Measurements from ENCODE around the gene SMARCAL1. TPM values are rescaled to one million over a fixed set of nuclear protein-coding genes. Genes with fewer than 3 reads are reported as not detected.

Gene SMARCAL1
- polyA plus RNA-seq, 4 donors: 5.4 to 15.4 (median 8.3) TPM

- FAIRE-seq: no peak
- Histone ChIP-seq H3K4me3 (ENCODE audit: low read depth in 1 of 3, low read length in 3 of 3) (no peak overlapping the region), H3K4me1 (ENCODE audit: control insufficient read depth in 3 of 3, insufficient read depth in 2 of 3, low read depth in 1 of 3, low read length in 2 of 3) (no peaks in the 10 kb centered on the region), H3K36me3 (ENCODE audit: control insufficient read depth in 3 of 3, insufficient read depth in 2 of 3, low read depth in 1 of 3, low read length in 3 of 3) (peaks cover 11 to 30% (median 21%) of the 10 kb centered on the region in 3 donors), H3K27me3 (ENCODE audit: control insufficient read depth in 3 of 3, insufficient read depth in 3 of 3, low read length in 3 of 3) (no peaks in the 10 kb centered on the region), H3K9me3 (ENCODE audit: control insufficient read depth in 2 of 2, insufficient read depth in 1 of 2, low read depth in 1 of 2, low read length in 1 of 2) (peaks cover 0 to 7% of the 10 kb centered on the region in 2 donors), H3K27ac (ENCODE audit: low read depth in 1 of 3, low read length in 2 of 3) (no peak overlapping the region)
- DNase-seq: no peak
- WGBS, 3 donors: 96 to 99% (median 98%) methylated on average over 3 of the region's 3 CpGs
Measured at GRCh38 chr2:216447293-216447692, 35.0 kb downstream of the SMARCAL1 start.

GRCh38 chr2:216448829-216449228, 36.5 kb downstream of the SMARCAL1 start:
- Histone ChIP-seq H3K27me3 (ENCODE audit: control insufficient read depth in 3 of 3, insufficient read depth in 3 of 3, low read length in 3 of 3) (no peaks in the 10 kb centered on the region), H3K27ac (ENCODE audit: low read depth in 1 of 3, low read length in 2 of 3) (no peak overlapping the region), H3K4me3 (ENCODE audit: low read depth in 1 of 3, low read length in 3 of 3) (no peak overlapping the region), H3K9me3 (ENCODE audit: control insufficient read depth in 2 of 2, insufficient read depth in 1 of 2, low read depth in 1 of 2, low read length in 1 of 2) (peaks cover 0 to 7% of the 10 kb centered on the region in 2 donors), H3K4me1 (ENCODE audit: control insufficient read depth in 3 of 3, insufficient read depth in 2 of 3, low read depth in 1 of 3, low read length in 2 of 3) (no peaks in the 10 kb centered on the region), H3K36me3 (ENCODE audit: control insufficient read depth in 3 of 3, insufficient read depth in 2 of 3, low read depth in 1 of 3, low read length in 3 of 3) (peaks cover 12 to 34% (median 26%) of the 10 kb centered on the region in 3 donors)
- no peak for DNase-seq
- no peak for FAIRE-seq

- FAIRE-seq: no peak
Measured at GRCh38 chr2:216450346-216450745, 38.1 kb downstream of the SMARCAL1 start.

GRCh38 chr2:216450784-216451183, 38.5 kb downstream of the SMARCAL1 start:
- WGBS, 3 donors: 96 to 97% (median 96%) methylated on average over 7 of the region's 7 CpGs

More at GRCh38 chr2:216450346-216450745, 38.1 kb downstream of the SMARCAL1 start:
- DNase-seq: no peak
- H3K9me3 ChIP-seq (ENCODE audit: control insufficient read depth in 2 of 2, insufficient read depth in 1 of 2, low read depth in 1 of 2, low read length in 1 of 2): peaks cover 0 to 15% of the 10 kb centered on the region in 2 donors
- no peaks in the 10 kb centered on the region for H3K27me3 ChIP-seq (ENCODE audit: control insufficient read depth in 3 of 3, insufficient read depth in 3 of 3, low read length in 3 of 3)
- peaks cover 12 to 42% (median 26%) of the 10 kb centered on the region in 3 donors for H3K36me3 ChIP-seq (ENCODE audit: control insufficient read depth in 3 of 3, insufficient read depth in 2 of 3, low read depth in 1 of 3, low read length in 3 of 3)
- no peak overlapping the region for H3K27ac ChIP-seq (ENCODE audit: low read depth in 1 of 3, low read length in 2 of 3)
- H3K4me3 ChIP-seq (ENCODE audit: low read depth in 1 of 3, low read length in 3 of 3): no peak overlapping the region
- no peaks in the 10 kb centered on the region for H3K4me1 ChIP-seq (ENCODE audit: control insufficient read depth in 3 of 3, insufficient read depth in 2 of 3, low read depth in 1 of 3, low read length in 2 of 3)

GRCh38 chr2:216453955-216454614, 41.8 kb downstream of the SMARCAL1 start:
- H3K36me3 ChIP-seq (ENCODE audit: control insufficient read depth in 3 of 3, insufficient read depth in 2 of 3, low read depth in 1 of 3, low read length in 3 of 3): peaks cover 7 to 28% (median 7%) of the 10 kb centered on the region in 3 donors
- H3K4me1 ChIP-seq (ENCODE audit: control insufficient read depth in 3 of 3, insufficient read depth in 2 of 3, low read depth in 1 of 3, low read length in 2 of 3): no peaks in the 10 kb centered on the region
- H3K9me3 ChIP-seq (ENCODE audit: control insufficient read depth in 2 of 2, insufficient read depth in 1 of 2, low read depth in 1 of 2, low read length in 1 of 2): peaks cover 0 to 9% of the 10 kb centered on the region in 2 donors
- FAIRE-seq (no peak), DNase-seq (no peak)
- no peak overlapping the region for H3K4me3 ChIP-seq (ENCODE audit: low read depth in 1 of 3, low read length in 3 of 3)
- no peaks in the 10 kb centered on the region for H3K27me3 ChIP-seq (ENCODE audit: control insufficient read depth in 3 of 3, insufficient read depth in 3 of 3, low read length in 3 of 3)
- 98 to 99% (median 99%) methylated on average over 4 of the region's 4 CpGs for WGBS, 3 donors
- no peak overlapping the region for H3K27ac ChIP-seq (ENCODE audit: low read depth in 1 of 3, low read length in 2 of 3)

More at GRCh38 chr2:216450784-216451183, 38.5 kb downstream of the SMARCAL1 start:
- no peak overlapping the region for H3K27ac ChIP-seq (ENCODE audit: low read depth in 1 of 3, low read length in 2 of 3)
- H3K9me3 ChIP-seq (ENCODE audit: control insufficient read depth in 2 of 2, insufficient read depth in 1 of 2, low read depth in 1 of 2, low read length in 1 of 2): peaks cover 0 to 16% of the 10 kb centered on the region in 2 donors
- H3K4me1 ChIP-seq (ENCODE audit: control insufficient read depth in 3 of 3, insufficient read depth in 2 of 3, low read depth in 1 of 3, low read length in 2 of 3): no peaks in the 10 kb centered on the region
- H3K4me3 ChIP-seq (ENCODE audit: low read depth in 1 of 3, low read length in 3 of 3): no peak overlapping the region
- H3K27me3 ChIP-seq (ENCODE audit: control insufficient read depth in 3 of 3, insufficient read depth in 3 of 3, low read length in 3 of 3): no peaks in the 10 kb centered on the region
- FAIRE-seq: no peak
- peaks cover 12 to 43% (median 26%) of the 10 kb centered on the region in 3 donors for H3K36me3 ChIP-seq (ENCODE audit: control insufficient read depth in 3 of 3, insufficient read depth in 2 of 3, low read depth in 1 of 3, low read length in 3 of 3)
- DNase-seq: no peak

GRCh38 chr2:216463148-216463547, 50.9 kb downstream of the SMARCAL1 start:
- no peak overlapping the region for H3K27ac ChIP-seq (ENCODE audit: low read depth in 1 of 3, low read length in 2 of 3)
- no peaks in the 10 kb centered on the region for H3K27me3 ChIP-seq (ENCODE audit: control insufficient read depth in 3 of 3, insufficient read depth in 3 of 3, low read length in 3 of 3)
- 90 to 93% (median 90%) methylated on average over 2 of the region's 2 CpGs for WGBS, 3 donors
- no peaks in the 10 kb centered on the region for H3K4me1 ChIP-seq (ENCODE audit: control insufficient read depth in 3 of 3, insufficient read depth in 2 of 3, low read depth in 1 of 3, low read length in 2 of 3)
- no peaks in the 10 kb centered on the region for H3K9me3 ChIP-seq (ENCODE audit: control insufficient read depth in 2 of 2, insufficient read depth in 1 of 2, low read depth in 1 of 2, low read length in 1 of 2)
- H3K36me3 ChIP-seq (ENCODE audit: control insufficient read depth in 3 of 3, insufficient read depth in 2 of 3, low read depth in 1 of 3, low read length in 3 of 3): peaks cover 0 to 18% (median 2%) of the 10 kb centered on the region in 3 donors
- FAIRE-seq (no peak), DNase-seq (no peak)
- H3K4me3 ChIP-seq (ENCODE audit: low read depth in 1 of 3, low read length in 3 of 3): no peak overlapping the region

GRCh38 chr2:216464104-216464720, 51.9 kb downstream of the SMARCAL1 start:
- FAIRE-seq (no peak), DNase-seq (no peak)
- no peak overlapping the region for H3K4me3 ChIP-seq (ENCODE audit: low read depth in 1 of 3, low read length in 3 of 3)
- no peaks in the 10 kb centered on the region for H3K27me3 ChIP-seq (ENCODE audit: control insufficient read depth in 3 of 3, insufficient read depth in 3 of 3, low read length in 3 of 3)
- H3K27ac ChIP-seq (ENCODE audit: low read depth in 1 of 3, low read length in 2 of 3): no peak overlapping the region
- no peaks in the 10 kb centered on the region for H3K9me3 ChIP-seq (ENCODE audit: control insufficient read depth in 2 of 2, insufficient read depth in 1 of 2, low read depth in 1 of 2, low read length in 1 of 2)
- no peaks in the 10 kb centered on the region for H3K4me1 ChIP-seq (ENCODE audit: control insufficient read depth in 3 of 3, insufficient read depth in 2 of 3, low read depth in 1 of 3, low read length in 2 of 3)
- peaks cover 0 to 21% (median 2%) of the 10 kb centered on the region in 3 donors for H3K36me3 ChIP-seq (ENCODE audit: control insufficient read depth in 3 of 3, insufficient read depth in 2 of 3, low read depth in 1 of 3, low read length in 3 of 3)
- whole genome bisulfite sequencing, 3 donors: 95 to 96% (median 96%) methylated on average over 6 of the region's 6 CpGs

GRCh38 chr2:216465579-216466195, 53.4 kb downstream of the SMARCAL1 start:
- WGBS, 3 donors: 87 to 91% (median 90%) methylated on average over 5 of the region's 5 CpGs
- no peak for DNase-seq
- H3K4me1 ChIP-seq (ENCODE audit: control insufficient read depth in 3 of 3, insufficient read depth in 2 of 3, low read depth in 1 of 3, low read length in 2 of 3): no peaks in the 10 kb centered on the region
- H3K27me3 ChIP-seq (ENCODE audit: control insufficient read depth in 3 of 3, insufficient read depth in 3 of 3, low read length in 3 of 3): no peaks in the 10 kb centered on the region
- FAIRE-seq: no peak
- no peak overlapping the region for H3K27ac ChIP-seq (ENCODE audit: low read depth in 1 of 3, low read length in 2 of 3)
- H3K9me3 ChIP-seq (ENCODE audit: control insufficient read depth in 2 of 2, insufficient read depth in 1 of 2, low read depth in 1 of 2, low read length in 1 of 2): no peaks in the 10 kb centered on the region
- H3K4me3 ChIP-seq (ENCODE audit: low read depth in 1 of 3, low read length in 3 of 3): no peak overlapping the region
- H3K36me3 ChIP-seq (ENCODE audit: control insufficient read depth in 3 of 3, insufficient read depth in 2 of 3, low read depth in 1 of 3, low read length in 3 of 3): peaks cover 0 to 25% (median 2%) of the 10 kb centered on the region in 3 donors
